GM10847 (cell line): ENCODE data around the gene LLGL2.

Experiments used
- POLR2A ChIP-seq: IDR thresholded peaks from 2 replicates; pipeline ENCODE4 v1.6.1; 2011; ENCODE audit not compliant: insufficient read length; ENCODE audit errors: extremely low read depth

LLGL2 gene

GRCh38 chr17:75490173-75490743, 35.2 kb upstream of the LLGL2 start:
- no peak for TF ChIP-seq POLR2A

- no peak for TF ChIP-seq POLR2A
Observed at GRCh38 chr17:75490953-75491649, 34.4 kb upstream of the LLGL2 start.

- TF ChIP-seq POLR2A: no peak
Observed at GRCh38 chr17:75491680-75492079, 33.8 kb upstream of the LLGL2 start.

GRCh38 chr17:75492555-75493168, 32.8 kb upstream of the LLGL2 start:
- TF ChIP-seq POLR2A: no peak

- no peak for TF ChIP-seq POLR2A
Observed at GRCh38 chr17:75493476-75494129, 31.9 kb upstream of the LLGL2 start.

- no peak for TF ChIP-seq POLR2A
Observed at GRCh38 chr17:75494326-75494877, 31.1 kb upstream of the LLGL2 start.

GRCh38 chr17:75496005-75496404, 29.5 kb upstream of the LLGL2 start:
- no peak for TF ChIP-seq POLR2A

- TF ChIP-seq POLR2A: no peak
Observed at GRCh38 chr17:75498039-75498725, 27.3 kb upstream of the LLGL2 start.

- TF ChIP-seq POLR2A: no peak
Observed at GRCh38 chr17:75498726-75499213, 26.7 kb upstream of the LLGL2 start.

GRCh38 chr17:75499313-75500022, 26.0 kb upstream of the LLGL2 start:
- TF ChIP-seq POLR2A: no peak

GRCh38 chr17:75500419-75501216, 24.9 kb upstream of the LLGL2 start:
- TF ChIP-seq POLR2A: no peak

- TF ChIP-seq POLR2A: no peak
Observed at GRCh38 chr17:75501378-75502071, 24.0 kb upstream of the LLGL2 start.
